SK-N-SH (cell line): Measurements from ENCODE around the gene IZUMO4. TPM values are rescaled to one million over a fixed set of nuclear protein-coding genes. Genes with fewer than 3 reads are reported as not detected.

Experiments used
- CTCF ChIA-PET: fragments of 300-600, 350-600 bp; formaldehyde crosslinking; extraction: SDS; loops from one replicate; lab custom pipeline; 2021; lab: Yijun Ruan, JAX
- POLR2A ChIA-PET: fragments of 350-600 bp; sonication (Branson Sonifier 250); formaldehyde crosslinking; extraction: SDS; loops from one replicate; lab custom pipeline; 2020; ENCODE audit warnings: antibody characterized with exemption, inconsistent platforms; lab: Yijun Ruan, JAX
- DNase-seq: peaks from one replicate; pipeline ENCODE4 v3.0.0; 2012
- H2AFZ ChIP-seq: fragments of 200-600 bp; sonication (generic); 2 replicates; pipeline ENCODE4 v1.8.1; 2016; ENCODE audit warnings: antibody characterized with exemption, mild to moderate bottlenecking, low read depth
- H3F3A ChIP-seq: fragments of 200-600 bp; sonication (generic); replicated peaks from 2 replicates; pipeline ENCODE3; 2016; ENCODE audit warnings: antibody characterized with exemption, mild to moderate bottlenecking; ENCODE audit not compliant: insufficient read depth
- H3K27ac ChIP-seq, 2 experiments: fragments of 200-500 bp in 1 of 2; fragments of 200-600 bp in 1 of 2; sonication (Bioruptor generic) in 1 of 2; sonication (generic), shearing (Covaris generic) in 1 of 2; 2 replicates each; pipeline versions ENCODE4 v1.5.1 to v1.6.1; 2014 to 2016; ENCODE audit warnings: low read depth in 2 of 2, inconsistent platforms in 1 of 2, low read length in 1 of 2, mild to moderate bottlenecking in 1 of 2, mixed read lengths in 1 of 2
- H3K27me3 ChIP-seq: fragments of 200-600 bp; sonication (generic), shearing (Covaris generic); 2 replicates; pipeline ENCODE4 v1.6.1; 2016; ENCODE audit warnings: mixed run types; ENCODE audit not compliant: insufficient read depth
- H3K36me3 ChIP-seq, 2 experiments: fragments of 200-500 bp in 1 of 2; fragments of 200-600 bp in 1 of 2; sonication (Bioruptor generic) in 1 of 2; sonication (generic) in 1 of 2; replicated peaks in 1 of 2; 2 replicates each; pipeline versions ENCODE3 to v1.5.1; 2014 to 2016; ENCODE audit warnings: low read length in 1 of 2, mild to moderate bottlenecking in 1 of 2; ENCODE audit not compliant: insufficient read depth in 2 of 2, control insufficient read depth in 1 of 2
- H3K4me1 ChIP-seq, 2 experiments: fragments of 200-500 bp in 1 of 2; fragments of 200-600 bp in 1 of 2; sonication (Bioruptor generic) in 1 of 2; sonication (generic), shearing (Covaris generic) in 1 of 2; 2 replicates each; pipeline versions ENCODE4 v1.5.1 to v1.6.1; 2014 to 2016; ENCODE audit warnings: low read depth in 1 of 2, low read length in 1 of 2, mixed run types in 1 of 2; ENCODE audit not compliant: insufficient read depth in 2 of 2, control insufficient read depth in 1 of 2
- H3K4me2 ChIP-seq: fragments of 200-600 bp; sonication (generic), shearing (Covaris generic); 2 replicates; pipeline ENCODE4 v1.6.1; 2017; ENCODE audit warnings: mixed run types
- H3K4me3 ChIP-seq, 2 experiments: fragments of 200-500 bp in 1 of 2; fragments of 200-600 bp in 1 of 2; sonication (Bioruptor generic) in 1 of 2; sonication (generic), shearing (Covaris generic) in 1 of 2; 2 replicates each; pipeline versions ENCODE4 v1.5.1 to v1.8.1; 2014 to 2016; ENCODE audit warnings: low read depth in 2 of 2, inconsistent platforms in 1 of 2, low read length in 1 of 2, mild to moderate bottlenecking in 1 of 2, mixed read lengths in 1 of 2, moderate library complexity in 1 of 2
- H3K79me2 ChIP-seq: fragments of 200-600 bp; sonication (generic); 2 replicates; pipeline ENCODE4 v1.8.1; 2017; ENCODE audit warnings: mild to moderate bottlenecking; ENCODE audit not compliant: insufficient read depth
- H3K9ac ChIP-seq: fragments of 200-600 bp; sonication (generic); 2 replicates; pipeline ENCODE4 v1.6.1; 2017; ENCODE audit warnings: mixed run types
- H3K9me2 ChIP-seq: fragments of 200-600 bp; sonication (generic); 2 replicates; pipeline ENCODE4 v1.6.1; 2017; ENCODE audit warnings: mixed run types
- H3K9me3 ChIP-seq: fragments of 200-600 bp; sonication (generic); 2 replicates; pipeline ENCODE4 v1.6.1; 2017; ENCODE audit warnings: mixed run types, mild to moderate bottlenecking, moderate library complexity
- H4K20me1 ChIP-seq: fragments of 200-600 bp; sonication (generic); 2 replicates; pipeline ENCODE4 v1.6.1; 2017; ENCODE audit warnings: mild to moderate bottlenecking, mixed run types; ENCODE audit not compliant: insufficient read depth
- CHD2 ChIP-seq: fragments of 150-350 bp; IDR thresholded peaks from 2 replicates; pipeline ENCODE4 v1.6.1; 2018; ENCODE audit warnings: low read length; ENCODE audit not compliant: partially characterized antibody
- EP300 ChIP-seq, 2 experiments: IDR thresholded peaks; 2 replicates each; pipeline versions ENCODE4 v1.4.0 to v1.6.1; 2012; ENCODE audit warnings: borderline replicate concordance in 1 of 2, low read depth in 1 of 2, low read length in 1 of 2
- FOXJ3 ChIP-seq: sonication (generic); formaldehyde crosslinking; IDR thresholded peaks from 2 replicates; pipeline ENCODE4 v1.5.1; 2020; ENCODE audit warnings: mild to moderate bottlenecking, missing genetic modification reagents
- FOXM1 ChIP-seq: IDR thresholded peaks from 2 replicates; pipeline ENCODE4 v1.4.0; 2012; ENCODE audit warnings: low read depth, mild to moderate bottlenecking
- GABPA ChIP-seq: IDR thresholded peaks from 2 replicates; pipeline ENCODE4 v1.4.0; 2012; ENCODE audit warnings: low read depth, mild to moderate bottlenecking
- NFIC ChIP-seq: IDR thresholded peaks from 2 replicates; pipeline ENCODE4 v1.4.0; 2012; ENCODE audit warnings: borderline replicate concordance
- NRF1 ChIP-seq: IDR thresholded peaks from 2 replicates; pipeline ENCODE4 v1.6.1; 2012; ENCODE audit warnings: low read depth, mild to moderate bottlenecking, low read length
- PBX3 ChIP-seq: IDR thresholded peaks from 2 replicates; pipeline ENCODE4; 2012
- RFX5 ChIP-seq: IDR thresholded peaks from 2 replicates; pipeline ENCODE4 v1.6.1; 2012; ENCODE audit warnings: mild to moderate bottlenecking, improper control_type of control experiment, low read length
- SMC3 ChIP-seq: IDR thresholded peaks from 2 replicates; pipeline ENCODE4 v1.6.1; 2012; ENCODE audit warnings: low read depth, low read length, improper control_type of control experiment
- TEAD4 ChIP-seq: IDR thresholded peaks from 2 replicates; pipeline ENCODE4 v1.4.0; 2012; ENCODE audit warnings: mild to moderate bottlenecking, borderline replicate concordance; ENCODE audit not compliant: insufficient read depth
- USF1 ChIP-seq: IDR thresholded peaks from 2 replicates; pipeline ENCODE4 v1.4.0; 2012; ENCODE audit warnings: low read depth, borderline replicate concordance
- ZBTB33 ChIP-seq: IDR thresholded peaks from 2 replicates; pipeline ENCODE4 v1.4.0; 2012; ENCODE audit warnings: low read depth, borderline replicate concordance
- WGBS: methylation state at CpG from one replicate; pipeline ENCODE4 v1.1.6; 2017; ENCODE audit warnings: low lambda C conversion rate; 5-methylcytosine and 5-hydroxymethylcytosine counted together
- polyA plus RNA-seq, 3 experiments: library from polyadenylated mRNA; depleted of rRNA; stranded (reverse); fragments of >200 nt; gene quantifications; 2 replicates each; pipeline ENCODE4 v1.2.3, GENCODE V29; 2012

IZUMO4 gene
- polyA plus RNA-seq, 1 of the 3 experiments (the other 2 are of a cell fraction), result 4.6 TPM

GRCh38 chr19:2063824-2064223, 32.9 kb upstream of the IZUMO4 start:
- no peak overlapping the region for H3K4me3 ChIP-seq
- H2AFZ ChIP-seq, result no peak overlapping the region
- H3K9ac ChIP-seq, result no peak overlapping the region
- no peaks in the 10 kb centered on the region for H3K9me3 ChIP-seq
- H3F3A ChIP-seq, result peaks cover 11% of the 10 kb centered on the region
- no peaks in the 10 kb centered on the region; the same call in 1 of the 2 replicates for H3K79me2 ChIP-seq
- CTCF ChIA-PET, result interaction anchor here (0.6 to 2.0 kb wide), 5 partner anchors 11 to 608 kb away, joined by 3 to 9 read pairs (median 3); no protein-coding TSS in a partner anchor
- no peak overlapping the region for H3K27ac ChIP-seq
- DNase-seq, result no peak
- H3K4me1 ChIP-seq, result peaks cover 25 to 40% of the 10 kb centered on the region in 2 experiments; a peak in 3 of 4 replicates
- no peak overlapping the region for H3K4me2 ChIP-seq
- no peaks in the 10 kb centered on the region for H3K9me2 ChIP-seq
- no peak for TF ChIP-seq EP300 (IDR thresholded peaks at IDR 0.05; ENCODE audit: borderline replicate concordance in 1 of 2, low read depth in 1 of 2, low read length in 1 of 2)
- TF ChIP-seq NFIC, result no peak
- no peak for TF ChIP-seq TEAD4
- TF ChIP-seq USF1, result no peak
- TF ChIP-seq SMC3, result no peak
- TF ChIP-seq PBX3, result no peak
- no peak for TF ChIP-seq FOXJ3 (CRISPR knock-in tag)
- no peak for TF ChIP-seq NRF1
- TF ChIP-seq CHD2, result no peak
- TF ChIP-seq, all 33 proteins: peak for 0
- WGBS, result 91% methylated on average over 8 of the region's 8 CpGs
- POLR2A ChIA-PET, result no interaction called here
- Histone ChIP-seq H3K36me3 (no peaks in the 10 kb centered on the region), H3K27me3 (no peaks in the 10 kb centered on the region), H4K20me1 (no peaks in the 10 kb centered on the region)

GRCh38 chr19:2064395-2064787, 32.3 kb upstream of the IZUMO4 start:
- Histone ChIP-seq H3K4me1 (peaks cover 20 to 36% of the 10 kb centered on the region in 2 experiments; a peak in 3 of 4 replicates), H2AFZ (no peak overlapping the region), H3K9me2 (no peaks in the 10 kb centered on the region)
- ChIA-PET POLR2A (no interaction called here), CTCF (interaction anchor here (0.8 to 2.0 kb wide), 4 partner anchors 23 to 134 kb away, joined by 3 to 9 read pairs (median 3); no protein-coding TSS in a partner anchor)
- TF ChIP-seq USF1, result no peak
- TF ChIP-seq FOXM1, result no peak
- no peak for TF ChIP-seq ZBTB33
- no peak for TF ChIP-seq GABPA
- TF ChIP-seq NRF1, result no peak
- no peak for TF ChIP-seq RFX5
- TF ChIP-seq, all 33 proteins: peak for 0
- H3K4me3 ChIP-seq, result no peak overlapping the region
- H3F3A ChIP-seq, result peaks cover 11% of the 10 kb centered on the region
- no peaks in the 10 kb centered on the region for H4K20me1 ChIP-seq
- H3K9me3 ChIP-seq, result no peaks in the 10 kb centered on the region
- DNase-seq, result no peak
- H3K27ac ChIP-seq, result peak overlapping the region in 1 of 2 experiments; percentile 60; a peak in 1 of 4 replicates
- WGBS, result 96% methylated on average over 7 of the region's 13 CpGs
- no peak overlapping the region for H3K9ac ChIP-seq
- no peaks in the 10 kb centered on the region for H3K27me3 ChIP-seq
- no peaks in the 10 kb centered on the region; the same call in 1 of the 2 replicates for H3K79me2 ChIP-seq
- H3K36me3 ChIP-seq, result no peaks in the 10 kb centered on the region
- no peak overlapping the region for H3K4me2 ChIP-seq
